ENCODE data around the gene HACE1. TPM values are rescaled to one million over a fixed set of nuclear protein-coding genes. Genes with fewer than 3 reads are reported as not detected.
A peak's percentile ranks its signal among the peaks of the same experiment; 100 is the strongest.
"Not testable (repeated sequence)": the region's sequence is repeated elsewhere in the genome, so short reads cannot be mapped to it uniquely, and the experiment has no call there.

Gene HACE1
- total RNA-seq, result 10 to 100 TPM in 6 of 7 donors, 1 to 10 TPM in 1; 9.6 to 17.3 (median 15.0) TPM
- 1 to 10 TPM; 3.8 to 5.8 (median 5.1) TPM for polyA plus RNA-seq
- long read RNA-seq, donor 1, partial matches to known transcripts, result 0 of 1 reads
- long read RNA-seq, donor 1, other reads (novel, unspliced or antisense), result 0 of 1 reads
- long read RNA-seq, donor 2, result 0 reads

- TF ChIP-seq POLR2A (IDR thresholded peaks at IDR 0.05) (peak in 1 of 3 donors; percentile 16), POLR2AphosphoS5 (IDR thresholded peaks at IDR 0.05) (peak; percentile 87 to 92 (median 90))
- TF ChIP-seq, protein P1, sequence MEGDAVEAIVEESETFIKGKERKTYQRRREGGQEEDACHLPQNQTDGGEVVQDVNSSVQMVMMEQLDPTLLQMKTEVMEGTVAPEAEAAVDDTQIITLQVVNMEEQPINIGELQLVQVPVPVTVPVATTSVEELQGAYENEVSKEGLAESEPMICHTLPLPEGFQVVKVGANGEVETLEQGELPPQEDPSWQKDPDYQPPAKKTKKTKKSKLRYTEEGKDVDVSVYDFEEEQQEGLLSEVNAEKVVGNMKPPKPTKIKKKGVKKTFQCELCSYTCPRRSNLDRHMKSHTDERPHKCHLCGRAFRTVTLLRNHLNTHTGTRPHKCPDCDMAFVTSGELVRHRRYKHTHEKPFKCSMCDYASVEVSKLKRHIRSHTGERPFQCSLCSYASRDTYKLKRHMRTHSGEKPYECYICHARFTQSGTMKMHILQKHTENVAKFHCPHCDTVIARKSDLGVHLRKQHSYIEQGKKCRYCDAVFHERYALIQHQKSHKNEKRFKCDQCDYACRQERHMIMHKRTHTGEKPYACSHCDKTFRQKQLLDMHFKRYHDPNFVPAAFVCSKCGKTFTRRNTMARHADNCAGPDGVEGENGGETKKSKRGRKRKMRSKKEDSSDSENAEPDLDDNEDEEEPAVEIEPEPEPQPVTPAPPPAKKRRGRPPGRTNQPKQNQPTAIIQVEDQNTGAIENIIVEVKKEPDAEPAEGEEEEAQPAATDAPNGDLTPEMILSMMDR (IDR thresholded peaks at IDR 0.05 in 8 of 11, conservative IDR thresholded peaks at IDR 0.05 in 3 of 11), result peak in 6 of 11 experiments; percentile 12 to 52 (median 34)
- no peaks in the 10 kb centered on the region for H3K36me3 ChIP-seq
- 0 to 1% (median 1%) methylated on average over 25 to 89 of the region's 89 CpGs for WGBS, 5 donors
- peak; percentile 97 for DNase-seq
- no peaks in the 10 kb centered on the region for H3K9me3 ChIP-seq
- H3K27ac ChIP-seq, result peak within 1 kb of the TSS; percentile 43 to 90 (median 83)
- H3K4me1 ChIP-seq, result peaks cover 6 to 25% (median 11%) of the 10 kb centered on the region in 6 donors
- peaks cover 0 to 8% (median 0%) of the 10 kb centered on the region in 7 donors for H3K27me3 ChIP-seq (replicated peaks in 1 of 7)
- intact Hi-C loops (cut with DNase I; ENCODE audit: low total_unique reads), result no loop called here
- H3K4me3 ChIP-seq, result peak within 1 kb of the TSS; percentile 70 to 99 (median 88)
Measured at GRCh38 chr6:104859225-104860146, at the start of gene HACE1. Gene HACE1, minus strand, starts transcription at chr6:104859919. Its CDS starts 277 bp downstream, at chr6:104859642.

DNA sequence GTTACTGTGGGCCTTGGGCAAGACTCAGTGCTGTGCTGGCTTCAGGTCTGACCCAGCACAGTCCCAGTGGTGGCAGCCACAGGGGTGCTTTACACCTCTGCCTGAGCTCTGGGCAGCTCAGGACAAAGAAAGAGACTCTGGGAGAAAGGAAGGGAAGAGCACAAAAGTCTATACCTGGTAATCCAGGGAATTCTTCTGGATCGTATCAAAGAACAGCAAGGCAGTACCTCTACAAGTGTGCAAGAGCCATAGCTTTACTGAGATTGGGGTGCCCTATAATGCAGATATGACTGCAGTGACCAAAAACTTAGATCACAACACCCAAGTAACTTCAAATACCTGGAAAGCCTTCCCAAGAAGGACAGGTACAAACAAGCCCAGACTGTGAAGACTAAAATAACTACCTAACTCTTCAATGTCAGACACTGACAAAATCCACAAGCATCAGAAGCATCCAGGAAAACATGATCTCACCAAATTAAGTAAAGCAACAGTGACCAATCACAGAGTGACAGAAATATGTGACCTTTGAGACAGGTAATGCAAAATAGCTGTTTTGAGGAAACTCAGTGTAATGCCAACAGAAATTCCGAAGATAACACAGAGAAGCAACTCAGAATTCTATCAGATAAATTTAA, 49.3 kb upstream of the HACE1 start:
- Histone ChIP-seq H3K4me1 (no peaks in the 10 kb centered on the region), H3K4me3 (no peak overlapping the region), H3K36me3 (no peaks in the 10 kb centered on the region), H3K27me3 (replicated peaks in 1 of 7) (peaks cover 0 to 14% (median 0%) of the 10 kb centered on the region in 7 donors), H3K27ac (no peak overlapping the region), H3K9me3 (peaks cover 0 to 17% (median 6%) of the 10 kb centered on the region in 8 donors)
- no peak for DNase-seq
- 87 to 92% (median 88%) methylated on average over 2 of the region's 2 CpGs for WGBS, 5 donors
- TF ChIP-seq, protein P1 (IDR thresholded peaks at IDR 0.05 in 8 of 11, conservative IDR thresholded peaks at IDR 0.05 in 3 of 11), result no peak
- TF ChIP-seq POLR2AphosphoS5 (IDR thresholded peaks at IDR 0.05), result no peak
- no peak for TF ChIP-seq POLR2A (IDR thresholded peaks at IDR 0.05)
- intact Hi-C loops (cut with DNase I; ENCODE audit: low total_unique reads), result no loop called here

- Histone ChIP-seq H3K27ac (no peak overlapping the region), H3K4me1 (no peaks in the 10 kb centered on the region), H3K9me3 (peaks cover 0 to 23% (median 6%) of the 10 kb centered on the region in 8 donors), H3K36me3 (no peaks in the 10 kb centered on the region), H3K27me3 (replicated peaks in 1 of 7) (peaks cover 0 to 17% (median 0%) of the 10 kb centered on the region in 7 donors), H3K4me3 (no peak overlapping the region)
- intact Hi-C loops (cut with DNase I; ENCODE audit: low total_unique reads), result no loop called here
- 82 to 92% (median 88%) methylated on average over 6 of the region's 6 CpGs for WGBS, 5 donors
- TF ChIP-seq, protein P1 (IDR thresholded peaks at IDR 0.05 in 8 of 11, conservative IDR thresholded peaks at IDR 0.05 in 3 of 11), result no peak
- TF ChIP-seq POLR2AphosphoS5 (IDR thresholded peaks at IDR 0.05) (no peak), POLR2A (IDR thresholded peaks at IDR 0.05) (no peak)
- no peak for DNase-seq
Measured at GRCh38 chr6:104908031-104908887, 48.5 kb upstream of the HACE1 start.

- H3K27ac ChIP-seq; DNase-seq; H3K4me1 ChIP-seq; H3K4me3 ChIP-seq; intact Hi-C loops (cut with DNase I; ENCODE audit: low total_unique reads); H3K36me3 ChIP-seq: not testable (repeated sequence)
- 86 to 95% (median 90%) methylated on average over 7 of the region's 7 CpGs for WGBS, 5 donors
- peaks cover 0 to 16% (median 5%) of the 10 kb centered on the region in 8 donors for H3K9me3 ChIP-seq
- peaks cover 0 to 20% (median 0%) of the 10 kb centered on the region in 7 donors for H3K27me3 ChIP-seq (replicated peaks in 1 of 7)
Measured at GRCh38 chr6:104898893-104899292, 39.2 kb upstream of the HACE1 start.

Data from spleen (tissue), 13 donors.